GM19023 (cell line): ENCODE measurements around the gene TMEM203.

Experiments used
- ATAC-seq: cut with Tn5 transposase; IDR thresholded peaks from one replicate; pipeline ENCODE4 v1.9.1; 2021; ENCODE audit warnings: mild to moderate bottlenecking, moderate library complexity; ENCODE audit not compliant: unreplicated experiment

Gene TMEM203

DNA sequence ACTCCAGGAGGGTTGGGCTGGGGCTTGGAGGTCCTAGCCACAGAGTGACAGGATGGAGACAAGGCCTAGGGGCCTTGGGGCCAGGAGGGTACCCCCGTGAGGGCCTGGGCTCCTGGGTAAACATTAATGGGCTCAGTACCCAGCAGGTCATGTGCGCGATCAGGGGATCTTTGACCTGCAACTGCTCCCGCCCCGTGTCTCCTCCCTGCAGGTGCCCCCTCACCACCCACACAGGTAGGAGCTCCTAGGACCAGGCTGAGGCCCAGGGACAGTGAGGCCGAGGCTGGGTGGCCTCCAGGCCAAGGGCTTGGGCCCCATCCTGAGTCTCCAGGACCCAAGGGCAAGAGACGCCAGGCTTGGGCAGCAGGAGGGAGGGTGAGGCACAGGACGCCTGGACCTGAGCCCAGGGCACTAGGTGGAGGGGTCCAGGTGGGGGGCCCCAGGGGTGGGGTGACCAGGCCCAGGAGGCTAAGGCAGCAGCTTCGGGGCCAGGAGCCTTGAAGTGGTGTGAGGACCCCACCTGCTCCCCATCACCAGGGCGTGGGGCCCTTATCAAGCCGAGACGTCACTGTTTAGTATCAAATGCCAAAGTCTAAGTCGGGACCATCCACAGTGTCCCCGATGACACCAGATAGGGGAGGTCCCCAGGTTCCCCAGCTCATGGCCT lies 25.4 kb upstream of the TMEM203 start, which contains the start of gene SLC34A3:
Gene SLC34A3, plus strand, starts transcription at position 197 of the 667 bp plus-strand sequence. CDS start 802 bp downstream, outside the sequence.
- no peak for ATAC-seq

DNA sequence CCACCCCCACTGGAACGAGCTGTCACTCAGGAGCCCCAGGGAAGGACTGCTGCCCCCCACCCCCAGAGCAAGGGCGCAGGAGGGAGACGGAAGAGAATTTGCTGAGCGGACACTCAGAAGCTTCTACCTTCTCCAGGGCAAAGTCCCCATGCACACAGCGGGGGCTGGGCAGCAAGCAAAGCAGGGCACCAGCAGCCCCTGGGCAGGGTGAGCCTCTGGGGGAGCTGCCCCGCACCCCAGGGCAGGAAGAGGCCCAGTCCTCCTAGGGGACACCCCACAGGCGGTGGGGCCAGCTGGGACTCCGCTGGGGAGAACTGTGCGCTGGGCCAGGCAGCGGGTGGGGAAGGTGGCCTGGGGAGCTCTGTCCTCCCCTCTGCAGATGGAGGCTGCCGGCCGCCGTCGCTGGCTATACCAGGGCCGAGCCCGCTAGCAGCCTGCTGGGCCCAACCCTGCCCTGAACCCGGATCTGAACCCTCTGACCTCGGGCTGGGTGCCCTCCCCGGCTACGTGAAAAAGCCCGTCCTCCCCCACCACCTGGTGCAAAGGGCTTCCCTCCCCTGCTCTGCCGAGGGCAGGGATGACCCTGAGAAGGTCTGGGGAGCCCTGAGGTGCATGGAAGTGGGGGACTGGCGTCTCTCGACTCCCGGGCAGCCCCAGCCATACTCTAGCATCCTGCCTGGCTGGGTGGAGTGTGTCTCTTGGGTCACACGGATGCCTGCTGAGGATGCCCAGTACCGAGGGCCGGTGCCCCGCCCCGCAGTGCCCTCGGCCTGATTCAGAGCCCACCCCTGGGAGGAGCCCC lies 24.7 kb upstream of the TMEM203 start:
- ATAC-seq: no peak

- ATAC-seq: no peak
These were observed 23.8 kb upstream of the TMEM203 start for GRCh38 chr9:137228968-137229896.

GRCh38 chr9:137228506-137228967 lies 23.1 kb upstream of the TMEM203 start:
- ATAC-seq: no peak

GRCh38 chr9:137227853-137228505 lies 22.5 kb upstream of the TMEM203 start:
- ATAC-seq: no peak

DNA sequence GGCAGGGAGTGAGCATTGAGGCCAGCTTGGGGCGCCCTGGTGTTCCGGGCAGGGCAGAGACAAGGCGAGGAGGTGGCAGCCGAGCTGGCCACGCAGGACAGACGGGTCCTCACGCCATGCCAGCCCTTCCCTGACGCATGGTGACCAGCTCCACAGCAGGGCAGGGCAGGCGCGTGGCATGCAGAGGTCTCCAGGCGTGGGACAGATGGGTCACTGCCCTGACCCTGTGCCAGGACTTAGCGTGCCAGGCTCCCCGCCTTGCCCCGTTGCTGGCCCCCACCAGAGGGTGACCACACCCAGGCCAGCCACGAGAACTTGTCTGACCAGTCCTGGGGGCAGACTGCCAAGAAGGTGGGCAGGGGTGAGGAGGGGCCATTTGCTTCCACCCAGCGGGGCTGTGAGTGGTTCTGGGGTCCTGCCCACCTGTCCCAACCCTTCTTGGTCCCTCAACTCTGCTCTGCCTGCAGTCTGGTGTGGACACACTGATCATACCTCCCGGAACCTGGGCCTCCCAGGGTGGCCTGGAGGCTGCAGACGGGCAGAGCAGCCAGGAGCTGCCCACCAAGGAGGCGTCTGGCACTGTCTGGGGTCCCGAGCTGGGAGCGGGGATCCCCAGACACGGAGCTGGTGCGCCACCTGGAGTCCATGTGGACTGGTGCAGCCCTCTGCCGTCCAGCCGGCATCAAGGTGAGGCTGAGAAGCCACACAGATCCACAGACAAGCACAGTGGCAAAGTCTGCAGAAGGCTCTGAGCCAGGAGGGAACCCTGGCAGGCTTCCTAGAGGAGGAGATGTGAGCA lies 21.8 kb upstream of the TMEM203 start, which contains the start of gene RNF224:
Gene RNF224, plus strand, starts transcription at position 449 of the 799 bp plus-strand sequence. CDS start 834 bp downstream, outside the sequence.
- no peak for ATAC-seq

- ATAC-seq: no peak
These were observed 21.0 kb upstream of the TMEM203 start for GRCh38 chr9:137226338-137227053.

- no peak for ATAC-seq
These were observed 20.4 kb upstream of the TMEM203 start for GRCh38 chr9:137225699-137226331.

DNA sequence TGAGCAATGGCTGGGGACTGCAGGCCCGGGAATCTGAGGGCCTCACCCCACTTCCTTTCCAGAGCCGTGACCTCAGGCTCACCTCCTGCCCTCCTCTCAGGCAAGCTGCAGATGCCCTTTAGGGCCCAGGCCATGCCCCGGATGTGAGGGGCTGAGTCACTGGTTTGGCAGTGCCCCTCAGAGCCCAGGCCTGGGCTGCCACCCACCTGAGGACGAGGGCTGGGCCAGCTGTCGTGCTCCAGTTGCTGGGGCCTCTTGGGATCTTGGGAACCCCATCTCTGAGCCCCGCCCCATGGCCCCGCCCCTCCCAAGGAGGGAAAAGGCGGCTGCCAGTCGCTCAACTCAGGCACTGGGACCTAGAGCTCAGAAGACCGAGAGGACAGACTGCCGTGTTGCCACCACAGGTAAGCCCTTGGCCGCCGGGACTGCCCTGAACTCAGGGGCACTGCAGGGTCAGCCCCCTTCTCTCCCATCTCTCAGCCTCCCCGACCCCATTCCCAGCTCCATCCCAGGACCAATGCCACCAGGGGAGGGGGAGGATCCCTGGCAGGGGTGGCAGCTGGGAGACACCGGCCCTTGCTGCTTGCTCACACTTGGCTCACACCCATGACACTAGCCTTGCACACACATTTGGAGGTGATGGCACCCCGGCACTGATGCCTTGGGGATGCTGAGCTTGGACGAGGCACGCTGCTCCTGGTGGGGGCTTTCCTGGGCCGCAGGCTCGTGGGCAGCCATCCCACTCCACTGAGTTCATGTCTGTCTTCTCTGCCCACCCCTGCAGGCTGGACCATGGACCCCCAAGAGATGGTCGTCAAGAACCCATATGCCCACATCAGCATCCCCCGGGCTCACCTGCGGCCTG lies 19.6 kb upstream of the TMEM203 start, which contains the start of gene CYSRT1:
Gene CYSRT1, plus strand, starts transcription at position 345 of the 865 bp plus-strand sequence. Its CDS starts 448 bp downstream, at position 793.
- no peak for ATAC-seq

GRCh38 chr9:137223078-137223970 lies 17.9 kb upstream of the TMEM203 start:
- ATAC-seq: peak; percentile 71

- peak; percentile 2 for ATAC-seq
These were observed 17.0 kb upstream of the TMEM203 start, which contains the start of gene RNF208 for GRCh38 chr9:137222190-137223077. RNF208 (minus strand) TSS chr9:137222240; CDS start chr9:137221212, 1,028 bp downstream.

DNA sequence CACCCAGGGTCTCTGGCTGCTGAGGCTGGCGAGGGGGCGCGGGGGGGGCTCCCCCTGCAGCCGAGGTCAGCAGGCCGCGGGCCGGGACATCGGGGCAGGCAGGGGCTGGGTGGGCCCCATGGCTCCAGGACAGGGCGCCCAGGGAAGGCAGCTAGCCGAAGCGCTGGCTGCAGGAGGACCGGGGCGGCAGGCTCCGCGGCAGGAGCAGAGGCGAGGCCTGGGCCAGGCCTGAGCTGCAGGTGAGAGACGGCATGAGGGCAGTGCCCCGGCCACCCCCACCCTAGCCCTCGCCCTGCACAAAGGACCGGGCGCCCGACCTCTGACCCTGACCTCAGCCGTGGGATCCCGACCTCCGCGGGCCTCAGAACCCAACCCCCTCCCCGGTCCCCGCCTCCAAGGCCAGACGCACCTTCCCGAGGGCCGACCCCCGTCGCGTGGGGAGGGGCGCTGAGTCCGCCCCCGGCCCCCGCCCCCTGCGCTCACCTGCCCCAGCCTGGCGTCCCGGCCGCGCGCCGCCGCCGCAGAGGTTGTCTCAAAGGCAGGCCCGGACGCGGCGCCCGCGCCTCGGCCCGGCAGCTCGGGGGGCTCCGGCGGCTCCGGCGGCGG lies 16.2 kb upstream of the TMEM203 start:
- ATAC-seq: no peak

- ATAC-seq: no peak
These were observed 15.7 kb upstream of the TMEM203 start for GRCh38 chr9:137221095-137221505.

DNA sequence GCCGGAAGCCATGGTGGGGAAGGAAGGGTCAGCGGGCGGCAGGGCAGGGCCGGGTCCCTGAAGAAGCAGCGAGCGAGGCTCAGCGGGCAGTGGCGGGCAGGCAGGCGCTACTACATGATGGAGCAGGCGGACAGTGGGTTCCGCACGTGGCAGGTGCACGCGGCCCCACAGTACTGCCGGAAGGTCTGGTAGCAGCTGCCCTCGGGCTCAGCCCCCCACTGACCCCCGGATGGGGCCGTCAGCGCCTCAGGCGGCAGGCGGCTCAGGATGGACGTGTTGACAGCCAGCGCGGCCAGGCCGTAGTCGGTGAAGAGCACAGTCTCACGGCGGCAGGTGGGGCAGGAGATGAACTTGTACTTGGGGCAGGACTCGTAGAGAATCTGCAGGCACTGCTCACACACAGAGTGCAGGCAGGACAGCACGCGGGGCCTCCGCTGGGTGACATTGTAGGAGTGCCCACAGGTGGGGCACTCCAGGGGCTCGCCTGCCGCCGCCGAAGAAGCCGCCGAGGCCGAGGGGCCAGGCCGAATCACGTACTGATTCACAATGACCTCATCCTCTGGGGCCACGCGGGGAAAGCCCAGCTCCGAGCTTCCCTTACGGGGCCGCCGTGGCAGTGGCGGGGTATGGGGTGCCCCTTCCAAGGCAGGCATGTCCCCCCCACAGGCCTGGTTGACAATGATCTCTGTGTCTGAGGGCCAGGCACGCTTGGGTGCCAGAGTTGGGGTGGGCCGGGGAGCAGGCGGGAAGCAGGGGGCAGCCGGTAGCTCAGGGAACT lies 15.1 kb upstream of the TMEM203 start:
- no peak for ATAC-seq
